Ectodermal cell (in vitro differentiated cells): ENCODE results near the gene SHC3.

ENCODE experiments used
- H3K27ac ChIP-seq: 2 replicates; pipeline ENCODE4 v1.7.0; 2013; ENCODE audit warnings: mild to moderate bottlenecking, low read depth, low read length; ENCODE audit not compliant: insufficient read depth, poor library complexity, severe bottlenecking
- H3K27me3 ChIP-seq: 2 replicates; pipeline ENCODE4 v1.7.0; 2013; ENCODE audit warnings: mild to moderate bottlenecking, low read length; ENCODE audit not compliant: insufficient read depth, control insufficient read depth, poor library complexity, severe bottlenecking
- H3K36me3 ChIP-seq: one replicate; pipeline ENCODE4 v1.7.0; 2013; ENCODE audit warnings: low read length; ENCODE audit not compliant: control insufficient read depth, insufficient read depth
- H3K4me1 ChIP-seq: one replicate; pipeline ENCODE4 v1.7.0; 2013; ENCODE audit warnings: low read length; ENCODE audit not compliant: control insufficient read depth, insufficient read depth
- H3K4me3 ChIP-seq: 2 replicates; pipeline ENCODE4 v1.7.0; 2013; ENCODE audit warnings: low read depth, low read length, control low read depth; ENCODE audit not compliant: insufficient read depth
- H3K9me3 ChIP-seq: 2 replicates; pipeline ENCODE4 v1.7.0; 2013; ENCODE audit warnings: mild to moderate bottlenecking, low read length, moderate library complexity; ENCODE audit not compliant: control insufficient read depth
- WGBS, 2 experiments: methylation state at CpG; one replicate each; pipeline ENCODE4 v1.1.7; 2013; ENCODE audit warnings: missing lambda C conversion rate in 2 of 2; 5-methylcytosine and 5-hydroxymethylcytosine counted together

The SHC3 gene

GRCh38 chr9:88971131-88971960 lies 207.3 kb downstream of the SHC3 start:
- 86% methylated on average over 23 of the region's 23 CpGs for WGBS, 2 experiments
- Histone ChIP-seq H3K4me3 (no peak overlapping the region), H3K27ac (no peak overlapping the region), H3K9me3 (no peaks in the 10 kb centered on the region), H3K27me3 (no peaks in the 10 kb centered on the region), H3K4me1 (no peaks in the 10 kb centered on the region), H3K36me3 (no peaks in the 10 kb centered on the region)

- no peaks in the 10 kb centered on the region for H3K36me3 ChIP-seq
Measured at GRCh38 chr9:88969646-88970373, 208.8 kb downstream of the SHC3 start.

GRCh38 chr9:88968799-88969198 lies 209.8 kb downstream of the SHC3 start:
- Histone ChIP-seq H3K27ac (no peak overlapping the region), H3K9me3 (no peaks in the 10 kb centered on the region), H3K4me1 (no peaks in the 10 kb centered on the region), H3K27me3 (no peaks in the 10 kb centered on the region), H3K4me3 (no peak overlapping the region), H3K36me3 (no peaks in the 10 kb centered on the region)
- WGBS, 2 experiments, result 93% methylated on average over 4 of the region's 4 CpGs

More at GRCh38 chr9:88969646-88970373, 208.8 kb downstream of the SHC3 start:
- no peaks in the 10 kb centered on the region for H3K27me3 ChIP-seq
- H3K4me3 ChIP-seq, result no peak overlapping the region
- H3K9me3 ChIP-seq, result no peaks in the 10 kb centered on the region
- H3K4me1 ChIP-seq, result no peaks in the 10 kb centered on the region
- H3K27ac ChIP-seq, result no peak overlapping the region
- 89 to 91% methylated on average over 8 of the region's 8 CpGs for WGBS, 2 experiments

- WGBS, 2 experiments, result 81 to 84% methylated on average over 10 of the region's 10 CpGs
- Histone ChIP-seq H3K27ac (no peak overlapping the region), H3K27me3 (no peaks in the 10 kb centered on the region), H3K4me3 (no peak overlapping the region), H3K4me1 (no peaks in the 10 kb centered on the region), H3K9me3 (no peaks in the 10 kb centered on the region), H3K36me3 (no peaks in the 10 kb centered on the region)
Measured at GRCh38 chr9:88966894-88967676, 211.5 kb downstream of the SHC3 start.

- WGBS, 2 experiments, result 93 to 95% methylated on average over 8 of the region's 8 CpGs
- Histone ChIP-seq H3K4me3 (no peak overlapping the region), H3K36me3 (no peaks in the 10 kb centered on the region), H3K9me3 (no peaks in the 10 kb centered on the region), H3K4me1 (no peaks in the 10 kb centered on the region), H3K27me3 (no peaks in the 10 kb centered on the region), H3K27ac (no peak overlapping the region)
Measured at GRCh38 chr9:88965473-88965872, 213.1 kb downstream of the SHC3 start.

GRCh38 chr9:88960632-88961031 lies 218.0 kb downstream of the SHC3 start:
- Histone ChIP-seq H3K27me3 (no peaks in the 10 kb centered on the region), H3K9me3 (no peaks in the 10 kb centered on the region), H3K4me1 (no peaks in the 10 kb centered on the region), H3K27ac (no peak overlapping the region), H3K4me3 (no peak overlapping the region), H3K36me3 (no peaks in the 10 kb centered on the region)
- 85 to 94% methylated on average over 3 of the region's 3 CpGs for WGBS, 2 experiments

GRCh38 chr9:88959727-88960469 lies 218.7 kb downstream of the SHC3 start:
- Histone ChIP-seq H3K9me3 (no peaks in the 10 kb centered on the region), H3K4me3 (no peak overlapping the region), H3K4me1 (no peaks in the 10 kb centered on the region), H3K27ac (no peak overlapping the region), H3K36me3 (no peaks in the 10 kb centered on the region), H3K27me3 (no peaks in the 10 kb centered on the region)
- WGBS, 2 experiments, result 93 to 94% methylated on average over 5 of the region's 5 CpGs

GRCh38 chr9:88957526-88957925 lies 221.1 kb downstream of the SHC3 start:
- Histone ChIP-seq H3K4me1 (no peaks in the 10 kb centered on the region), H3K27ac (no peak overlapping the region), H3K4me3 (no peak overlapping the region), H3K27me3 (no peaks in the 10 kb centered on the region), H3K36me3 (no peaks in the 10 kb centered on the region), H3K9me3 (no peaks in the 10 kb centered on the region)
- 86 to 93% methylated on average over 3 of the region's 3 CpGs for WGBS, 2 experiments
